HG03378 (cell line): Measurements from ENCODE around the gene CCDC88C.
"Not testable (repeated sequence)": the region's sequence is repeated elsewhere in the genome, so short reads cannot be mapped to it uniquely, and the experiment has no call there.

Experiments
- ATAC-seq: cut with Tn5 transposase; IDR thresholded peaks from one replicate; pipeline ENCODE4 v1.9.1; 2021; ENCODE audit warnings: mild to moderate bottlenecking, moderate library complexity; ENCODE audit not compliant: unreplicated experiment

The CCDC88C gene

DNA sequence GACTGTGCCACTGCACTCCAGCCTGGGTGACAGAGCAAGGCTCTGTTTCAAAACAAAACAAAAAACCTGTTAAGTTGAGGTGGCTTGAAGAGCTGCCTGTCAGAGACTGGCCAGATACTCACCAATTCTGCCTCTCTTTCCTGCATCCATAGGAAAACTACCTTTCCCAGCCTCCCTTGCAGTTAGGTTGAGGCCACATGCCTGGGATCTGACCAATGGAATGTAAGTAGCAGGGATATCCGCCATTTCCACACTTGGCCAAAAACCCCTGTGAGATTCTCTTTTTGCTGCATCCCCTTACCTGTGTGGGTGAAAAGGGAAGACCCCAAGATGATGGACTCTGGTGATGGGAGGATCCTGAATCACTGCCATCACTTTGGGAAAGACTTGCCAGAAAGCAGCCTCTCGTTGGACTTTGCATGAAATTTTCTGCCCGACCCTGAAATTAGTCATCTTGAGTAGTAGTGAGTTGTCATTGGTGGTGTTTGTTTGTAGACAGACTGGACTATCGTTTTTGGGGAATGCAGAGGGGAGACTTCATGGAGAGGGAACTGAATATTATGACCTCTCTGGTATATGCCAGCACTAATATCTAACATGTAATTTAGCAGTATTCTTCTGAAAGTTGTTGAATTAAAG, 187.1 kb downstream of the CCDC88C start:
- no peak for ATAC-seq

DNA sequence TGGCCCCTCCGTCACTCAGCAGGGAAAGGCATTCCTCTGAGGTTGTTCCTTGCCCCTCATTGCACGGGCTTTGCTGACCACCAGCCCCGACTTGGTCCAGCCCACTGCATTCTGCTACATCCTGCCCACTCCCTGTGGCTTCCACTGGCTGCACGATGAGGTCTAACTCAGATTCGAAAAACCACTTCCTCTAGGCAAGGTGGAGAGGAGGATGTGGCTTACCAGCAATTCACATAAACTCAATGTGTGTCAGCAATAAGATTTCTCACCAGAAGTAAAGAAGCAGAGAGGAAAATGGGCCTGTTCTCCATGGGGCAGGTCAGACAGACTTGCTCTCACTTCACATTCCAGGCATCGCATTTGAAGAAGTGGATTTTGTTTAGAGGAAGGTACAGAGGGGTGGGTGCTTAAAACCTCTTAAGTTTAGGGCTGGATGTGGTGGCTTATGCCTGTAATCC, 187.8 kb downstream of the CCDC88C start:
- peak; percentile 76 for ATAC-seq

DNA sequence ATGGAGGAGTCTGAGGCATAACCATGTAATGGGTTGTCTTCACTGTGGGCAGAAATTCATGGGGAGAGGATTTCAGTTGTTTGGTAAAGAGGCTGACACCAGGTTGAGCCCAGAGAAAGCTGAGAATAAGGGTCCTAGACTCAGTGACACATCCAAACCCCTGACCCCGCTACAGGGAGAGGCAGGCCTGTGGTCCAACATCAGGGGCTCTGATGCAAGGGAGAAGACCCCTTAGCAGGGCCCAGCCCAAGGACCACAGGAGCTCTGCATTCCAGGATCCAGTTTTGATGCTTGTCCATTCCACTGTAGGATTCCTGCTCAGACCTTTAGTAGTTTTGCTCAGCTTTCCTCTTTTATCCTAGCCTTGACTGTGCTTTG, 188.6 kb downstream of the CCDC88C start:
- no peak for ATAC-seq

GRCh38 chr14:91228112-91229004, 189.3 kb downstream of the CCDC88C start:
- peak; percentile 87 for ATAC-seq

DNA sequence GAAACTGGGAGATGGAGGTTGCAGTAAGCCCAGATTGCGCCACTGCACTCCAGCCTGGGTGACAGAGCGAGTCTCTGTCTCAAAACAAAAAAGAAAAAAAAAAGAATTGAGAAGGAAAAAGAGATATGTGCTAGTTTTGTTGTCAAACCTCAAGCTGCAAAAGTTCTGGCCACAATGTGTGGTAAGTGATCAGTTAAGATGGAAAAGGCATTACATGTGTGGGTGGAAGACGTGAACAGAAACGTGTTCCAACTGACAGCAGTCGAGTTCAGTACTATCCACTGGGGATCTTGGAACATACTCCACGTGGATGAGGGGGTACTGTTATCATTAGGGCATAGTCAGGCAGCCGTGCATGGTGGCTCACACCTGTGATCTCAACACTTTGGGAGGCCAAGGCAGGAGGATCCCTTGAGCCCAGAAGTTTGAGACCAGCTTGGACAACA, 190.4 kb downstream of the CCDC88C start:
- ATAC-seq, result no peak

GRCh38 chr14:91226360-91226759, 191.3 kb downstream of the CCDC88C start:
- ATAC-seq, result not testable (repeated sequence)

DNA sequence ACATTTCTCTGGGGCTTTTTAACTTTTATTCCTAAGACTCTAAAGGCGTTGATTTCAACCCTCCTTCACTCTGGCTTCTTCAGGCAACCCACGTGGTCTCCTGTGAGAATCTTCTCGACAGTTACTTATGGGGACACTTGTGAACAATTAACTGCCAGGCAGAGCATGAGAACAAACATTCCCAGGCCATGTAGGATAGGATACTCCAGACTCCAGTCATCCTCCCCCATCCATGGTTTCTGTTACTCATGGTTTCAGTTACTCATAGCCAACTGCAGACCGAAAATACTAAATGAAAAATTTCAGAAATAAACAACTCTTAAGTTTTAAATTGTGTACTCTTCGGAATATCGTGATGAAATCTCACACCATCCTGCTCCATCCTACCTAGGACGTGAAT, 192.6 kb downstream of the CCDC88C start:
- ATAC-seq, result no peak

GRCh38 chr14:91223028-91223783, 194.4 kb downstream of the CCDC88C start:
- ATAC-seq, result no peak
